HS-5 (cell line): Measurements from ENCODE around the gene ZNF454.

ENCODE experiments used
- DNase-seq: peaks from one replicate; pipeline ENCODE4 v3.0.0-alpha.2; 2012; ENCODE audit warnings: low read depth

ZNF454 gene

GRCh38 chr5:178993236-178993765 is 52.3 kb downstream of the ZNF454 start:
- no peak for DNase-seq

DNA sequence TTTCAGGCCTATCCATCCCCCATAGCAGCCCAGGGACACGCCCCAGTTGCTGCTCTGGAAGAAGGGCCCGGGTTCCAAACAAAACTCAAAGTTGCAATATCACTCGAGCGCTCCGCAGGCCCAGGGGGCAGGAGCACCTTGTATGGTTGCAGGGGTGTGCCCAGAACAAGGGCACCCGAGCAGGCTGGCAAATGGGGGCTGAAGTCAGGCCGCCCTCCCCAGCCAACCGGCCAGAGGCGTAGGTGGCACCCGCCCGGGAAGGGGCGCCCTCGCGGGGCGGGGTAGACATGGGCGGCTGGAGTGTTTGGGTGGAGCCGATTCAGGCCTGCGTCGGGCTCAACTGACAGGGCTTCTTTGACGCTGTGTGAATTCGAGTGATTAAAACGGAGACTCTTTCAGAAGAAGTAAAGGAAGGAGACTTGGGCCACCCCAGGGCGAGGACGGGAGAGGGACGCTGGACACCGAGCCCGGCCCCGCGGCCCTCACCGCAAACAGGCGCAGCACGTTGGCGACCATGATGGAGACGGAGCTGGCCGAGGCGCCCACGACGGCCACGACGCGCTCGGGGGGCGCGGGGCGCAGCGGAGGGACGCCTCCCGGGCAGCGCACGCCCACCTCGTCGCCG is 53.1 kb downstream of the ZNF454 start:
- no peak for DNase-seq

DNA sequence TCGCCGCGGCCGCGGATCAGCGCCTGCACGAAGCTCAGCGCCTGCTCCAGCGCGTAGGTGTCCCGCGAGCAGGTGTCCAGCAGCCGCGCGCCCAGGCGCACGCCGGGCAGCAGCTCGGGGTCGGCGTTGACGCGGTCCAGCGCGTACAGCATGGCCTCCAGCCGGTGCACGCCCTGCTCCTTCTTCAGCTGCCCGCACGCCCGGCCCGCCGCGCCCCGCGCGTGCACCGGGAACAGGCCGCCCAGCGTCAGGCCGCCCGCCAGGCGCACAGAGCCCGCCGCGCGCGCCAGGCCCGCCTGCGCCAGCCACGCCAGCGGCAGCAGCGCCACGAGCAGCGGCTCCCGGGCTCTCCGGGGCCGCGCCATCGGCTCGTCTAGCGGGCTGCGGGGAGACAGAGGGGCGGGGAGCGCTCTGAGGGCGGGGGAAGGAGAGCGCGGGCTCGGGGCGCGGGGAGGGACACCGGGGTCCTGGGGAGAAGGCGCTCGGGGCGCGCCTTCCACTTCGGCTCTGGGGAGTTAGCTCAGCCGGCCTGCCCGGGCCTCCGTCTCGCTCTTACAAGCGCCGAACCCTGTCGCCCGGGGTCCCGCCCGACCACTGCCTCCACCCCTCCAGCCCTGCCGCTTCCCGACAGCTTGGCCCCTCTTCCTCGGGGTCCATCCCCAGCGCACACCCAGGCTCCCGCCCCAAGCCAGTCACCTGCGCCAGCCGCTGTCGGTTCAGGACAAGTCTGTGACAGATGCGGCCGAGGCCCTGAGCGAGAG is 53.8 kb downstream of the ZNF454 start, which contains the start of gene GRM6:
Gene GRM6 (minus strand): TSS at position 741 of the 761 bp plus-strand sequence. CDS start 376 bp downstream, at position 365.
- no peak for DNase-seq

DNA sequence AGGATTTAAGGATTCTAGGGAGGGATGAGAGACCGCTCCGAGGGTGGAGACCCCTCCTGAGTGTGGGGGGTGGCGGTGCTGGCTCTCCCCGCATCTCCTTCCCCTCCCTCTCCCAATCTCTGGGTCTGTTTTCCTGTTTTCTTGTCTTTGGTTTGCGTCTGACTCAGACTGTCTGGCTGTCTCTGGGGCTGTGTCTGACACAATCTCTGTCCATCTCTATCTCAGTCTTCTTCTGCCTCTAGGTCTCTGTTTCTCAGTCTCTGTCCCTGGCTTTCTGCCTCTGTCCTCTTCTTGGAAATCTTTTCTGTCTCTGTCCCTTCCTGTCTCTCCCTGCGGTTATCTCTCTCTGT is 54.3 kb downstream of the ZNF454 start:
- DNase-seq: no peak

DNA sequence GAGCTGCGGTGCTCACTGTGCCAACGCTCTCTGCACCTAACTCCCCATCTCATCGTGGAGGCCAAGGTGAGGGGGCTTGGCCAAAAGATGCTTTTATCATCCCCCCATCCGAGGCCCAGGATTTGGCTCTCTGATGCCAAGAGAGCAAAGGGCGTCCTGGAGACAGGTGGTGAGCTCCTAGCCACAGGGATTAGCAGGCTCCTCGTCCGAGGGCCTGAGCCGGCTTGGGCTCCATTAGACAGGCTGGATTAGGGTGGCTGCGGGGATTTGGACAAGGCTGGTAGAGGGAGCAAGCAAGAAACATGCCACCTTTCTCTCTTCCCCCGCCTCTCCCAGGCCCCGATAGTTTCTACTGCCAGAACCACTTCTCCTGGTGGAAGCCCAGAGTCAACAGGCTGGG is 55.2 kb downstream of the ZNF454 start:
- DNase-seq: no peak

- DNase-seq: no peak
Observed at GRCh38 chr5:178997191-178997590, 56.2 kb downstream of the ZNF454 start.

DNA sequence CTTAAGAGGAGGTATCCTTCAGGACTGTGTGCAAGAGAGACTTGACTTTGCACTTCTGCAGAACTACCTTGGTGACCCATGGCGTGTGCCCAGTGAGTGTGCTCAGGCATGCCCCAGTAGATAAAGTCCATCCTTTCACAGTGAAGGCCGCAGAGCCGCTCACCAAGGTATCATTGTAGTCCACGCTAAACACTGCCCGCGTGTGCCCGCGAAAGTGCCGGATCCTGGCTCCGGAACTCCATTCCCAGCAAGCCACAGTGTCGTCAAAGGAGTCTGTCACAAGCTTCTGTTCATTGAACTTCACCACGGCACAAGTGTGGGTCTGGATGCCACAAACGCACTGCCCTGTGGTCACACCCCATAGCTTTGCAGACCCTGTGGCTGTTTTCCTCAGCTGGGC is 57.4 kb downstream of the ZNF454 start:
- DNase-seq: no peak

- DNase-seq: no peak
Observed at GRCh38 chr5:179006564-179006963, 65.6 kb downstream of the ZNF454 start.

- no peak for DNase-seq
Observed at GRCh38 chr5:179008667-179009066, 67.7 kb downstream of the ZNF454 start.
